ENCODE measurements around the gene NRXN3. TPM values are rescaled to one million over a fixed set of nuclear protein-coding genes. Genes with fewer than 3 reads are reported as not detected.
A peak's percentile ranks its signal among the peaks of the same experiment; 100 is the strongest.

Gene NRXN3
- total RNA-seq, 2 donors from 2014 or later: 1.6 to 1.9 TPM

DNA sequence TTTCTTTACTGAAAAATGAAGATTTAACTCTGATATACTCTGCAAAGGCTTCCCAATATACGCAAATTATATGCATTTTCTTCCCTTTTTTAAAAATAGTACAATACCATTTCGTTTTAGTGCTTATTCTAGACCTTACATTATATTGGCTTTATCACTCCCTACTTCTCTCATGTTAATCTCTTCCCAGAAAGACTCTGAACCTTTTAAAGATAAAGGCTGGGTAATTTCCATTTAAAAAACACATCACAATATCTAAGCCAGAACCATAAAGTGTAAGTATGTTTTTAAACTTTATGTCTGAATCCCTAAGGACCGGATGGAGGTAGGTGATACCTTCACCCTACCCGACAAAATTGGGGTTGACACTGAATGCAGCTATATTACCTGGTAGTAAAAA, 1720.4 kb downstream of the NRXN3 start:
- intact Hi-C loops (cut with DNase I): no loop called here
- ATAC-seq (no peak), DNase-seq (no peak)

GRCh38 chr14:79896009-79896408, 1725.8 kb downstream of the NRXN3 start:
- DNase-seq (no peak), ATAC-seq (peak in 1 of 2 donors; percentile 24)
- intact Hi-C loops (cut with DNase I): no loop called here

DNA sequence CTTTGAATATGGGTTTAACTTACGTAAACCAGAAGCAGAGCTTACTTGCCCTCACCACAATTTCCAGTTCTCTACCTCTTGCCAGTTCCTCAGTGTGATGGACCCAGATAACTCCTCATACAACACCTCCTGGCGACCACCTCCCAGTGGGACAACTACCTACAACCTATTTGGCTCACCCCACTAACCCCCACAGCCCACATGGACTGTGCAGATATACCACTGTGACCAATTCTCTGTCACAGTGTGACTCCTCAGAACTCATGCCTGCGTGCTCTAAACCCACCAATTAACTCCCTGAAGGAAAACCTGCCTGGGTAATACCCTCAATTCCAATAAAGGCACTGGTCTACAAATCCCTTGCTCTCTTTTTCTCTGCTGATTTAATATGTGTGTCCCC, 1729.4 kb downstream of the NRXN3 start:
- ATAC-seq (no peak), DNase-seq (no peak)
- intact Hi-C loops (cut with DNase I): no loop called here

DNA sequence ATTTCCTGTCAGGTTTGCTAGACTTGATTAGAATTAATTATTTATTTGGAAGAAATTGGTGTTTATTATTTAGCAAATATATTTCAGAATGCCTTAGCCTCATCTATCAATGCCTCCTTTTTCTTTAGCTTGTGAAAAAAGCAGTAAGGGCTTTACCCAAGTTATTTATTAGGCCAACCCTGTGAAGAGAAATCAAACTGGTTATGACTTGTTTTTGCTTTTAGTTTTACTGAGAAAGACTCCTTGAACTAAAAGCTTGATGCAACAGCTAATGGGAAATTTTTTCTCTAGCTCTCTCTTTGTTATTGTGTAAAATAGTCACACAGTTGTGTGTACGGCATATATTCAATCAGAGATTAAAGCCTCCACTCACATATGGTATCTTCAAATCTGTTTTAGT, 1734.3 kb downstream of the NRXN3 start:
- no peak for ATAC-seq
- intact Hi-C loops (cut with DNase I): no loop called here
- no peak for DNase-seq

GRCh38 chr14:79906994-79907393, 1736.8 kb downstream of the NRXN3 start:
- DNase-seq: no peak
- intact Hi-C loops (cut with DNase I): no loop called here
- no peak for ATAC-seq

DNA sequence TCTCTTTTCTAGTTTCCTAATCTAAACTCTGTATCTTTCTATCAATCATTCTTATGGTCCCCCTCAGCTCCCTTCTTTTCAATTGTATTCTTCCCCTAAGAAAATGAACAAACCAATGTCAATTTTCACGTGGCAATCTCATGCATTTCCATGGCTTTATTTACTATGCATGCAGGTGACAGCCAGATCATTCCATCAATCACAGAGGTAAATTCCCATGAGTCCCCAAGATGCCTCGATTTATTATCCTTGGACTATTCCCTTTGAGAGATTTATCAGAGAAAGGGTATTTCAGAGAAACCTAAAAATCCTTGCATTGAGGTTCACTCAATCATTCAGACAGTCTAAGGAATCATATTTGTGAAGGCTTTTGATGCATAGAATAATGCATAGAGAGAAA, 1739.9 kb downstream of the NRXN3 start:
- ATAC-seq (no peak), DNase-seq (no peak)
- intact Hi-C loops (cut with DNase I): no loop called here

DNA sequence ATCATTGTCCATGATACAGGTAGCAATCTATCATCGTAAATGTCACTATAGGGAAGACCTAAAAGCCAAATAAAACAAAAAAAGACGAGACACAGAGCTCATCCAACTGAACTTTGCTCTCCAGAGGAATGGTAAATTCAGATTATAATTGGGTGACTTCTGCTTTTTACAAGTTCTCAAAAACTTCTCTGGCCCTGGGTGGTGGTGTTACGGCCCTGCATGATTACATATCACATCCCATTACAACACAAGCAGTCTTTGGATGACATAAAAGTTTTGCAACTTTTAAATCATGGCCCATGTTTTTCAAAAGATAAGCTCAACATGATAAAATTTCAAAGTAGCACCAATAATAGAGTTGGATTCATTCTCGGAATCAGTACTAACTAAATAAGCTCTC, 1741.6 kb downstream of the NRXN3 start:
- ATAC-seq (no peak), DNase-seq (no peak)
- intact Hi-C loops (cut with DNase I): no loop called here

DNA sequence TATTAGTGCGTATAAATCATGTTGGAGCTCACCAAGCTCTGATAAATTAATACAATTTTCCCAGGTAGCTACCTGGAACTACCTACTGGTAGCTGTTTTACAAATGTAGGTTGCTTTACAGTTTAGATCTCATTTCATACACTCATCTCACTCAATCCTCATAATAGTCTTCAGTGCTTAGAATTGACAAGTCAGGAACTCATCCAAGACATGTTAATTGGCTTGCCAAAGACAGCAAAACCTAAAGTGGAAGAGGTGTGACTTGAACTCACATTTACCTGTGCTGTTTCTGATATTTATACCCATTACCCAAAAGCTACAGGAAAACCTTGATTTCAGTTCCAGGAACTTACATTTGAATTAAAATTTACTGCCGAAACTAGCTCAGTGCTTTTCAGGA, 1744.4 kb downstream of the NRXN3 start:
- ATAC-seq (no peak), DNase-seq (no peak)
- intact Hi-C loops (cut with DNase I): no loop called here

- intact Hi-C loops (cut with DNase I): no loop called here
- ATAC-seq: no peak
- DNase-seq: no peak
Observed at GRCh38 chr14:79915406-79915805, 1745.2 kb downstream of the NRXN3 start.

- no peak for DNase-seq
- intact Hi-C loops (cut with DNase I): no loop called here
- no peak for ATAC-seq
Observed at GRCh38 chr14:79916281-79916680, 1746.1 kb downstream of the NRXN3 start.

GRCh38 chr14:79916892-79917291, 1746.7 kb downstream of the NRXN3 start:
- DNase-seq (no peak), ATAC-seq (no peak)
- intact Hi-C loops (cut with DNase I): no loop called here
